HCT116 (cell line): Measurements from ENCODE around the gene TOPBP1. TPM values are rescaled to one million over a fixed set of nuclear protein-coding genes. Genes with fewer than 3 reads are reported as not detected.

Source experiments
- ATAC-seq: fragments of 200-7000 bp; cut with Tn5 transposase; 2 replicates; pipeline ENCODE4 v1.9.1; 2020; ENCODE audit warnings: mild to moderate bottlenecking, moderate library complexity
- BruUV-seq: library from RNA; stranded (reverse); fragments of 400-500 nt; replicated peaks from 2 replicates; lab custom pipeline; 2021; lab: Mats Ljungman, UMichigan
- CTCF ChIA-PET: fragments of 300-600 bp; sonication (Branson Sonifier 250); formaldehyde crosslinking; loops from one replicate; lab custom pipeline; 2021; ENCODE audit warnings: antibody characterized with exemption; lab: Charles Lee
- POLR2A ChIA-PET: fragments of 300-600, 350-600 bp; sonication (Branson Sonifier 250); formaldehyde crosslinking; loops from one replicate; lab custom pipeline; 2021; ENCODE audit warnings: antibody characterized with exemption; lab: Charles Lee
- RAD21 ChIA-PET, 2 experiments: fragments of 300-600 bp; sonication (Branson Sonifier 250); formaldehyde crosslinking; loops; one replicate each; lab custom pipeline; 2023; ENCODE audit warnings: low total read pairs in 2 of 2; ENCODE audit not compliant: uncharacterized antibody in 2 of 2, unreplicated experiment in 2 of 2, low non-redundant PET in 1 of 2; lab: Charles Lee
- DNase-seq: peaks from one replicate; pipeline ENCODE4 v3.0.0-alpha.2; 2010; ENCODE audit warnings: low read depth, low spot score
- H2AFZ ChIP-seq: fragments of 200-600 bp; shearing (Covaris generic), sonication (generic); 2 replicates; pipeline ENCODE4 v1.6.1; 2017; ENCODE audit warnings: low read depth, mixed run types, mixed read lengths, antibody characterized with exemption, low read length; ENCODE audit not compliant: poor library complexity, severe bottlenecking
- H3K27ac ChIP-seq: 2 replicates; pipeline ENCODE4 v1.5.1; 2012; ENCODE audit warnings: low read depth, low read length
- H3K27me3 ChIP-seq: fragments of 200-600 bp; sonication (generic); 2 replicates; pipeline ENCODE4 v1.6.1; 2016; ENCODE audit warnings: mixed run types, low read length, mixed read lengths; ENCODE audit not compliant: insufficient read depth
- H3K36me3 ChIP-seq, 2 experiments: fragments of 200-500 bp in 1 of 2; fragments of 200-600 bp in 1 of 2; sonication (Bioruptor generic) in 1 of 2; sonication (generic) in 1 of 2; 2 replicates each; pipeline versions ENCODE4 v1.5.1 to v1.6.1; 2014 to 2016; ENCODE audit warnings: low read length in 2 of 2, inconsistent platforms in 1 of 2, mixed read lengths in 1 of 2, mixed run types in 1 of 2; ENCODE audit not compliant: insufficient read depth in 2 of 2, control insufficient read depth in 1 of 2
- H3K4me1 ChIP-seq, 2 experiments: fragments of 200-600 bp in 1 of 2; sonication (generic) in 1 of 2; 2 replicates each; pipeline versions ENCODE4 v1.5.1 to v1.6.1; 2012 to 2017; ENCODE audit warnings: low read length in 2 of 2, inconsistent platforms in 1 of 2, mild to moderate bottlenecking in 1 of 2, mixed read lengths in 1 of 2, mixed run types in 1 of 2, moderate library complexity in 1 of 2; ENCODE audit not compliant: insufficient read depth in 2 of 2, control insufficient read depth in 1 of 2
- H3K4me2 ChIP-seq: fragments of 200-600 bp; sonication (generic); 2 replicates; pipeline ENCODE4 v1.6.1; 2017; ENCODE audit warnings: mixed run types, low read length, mixed read lengths
- H3K4me3 ChIP-seq, 2 experiments: fragments of 200-600 bp in 1 of 2; sonication (generic) in 1 of 2; replicated peaks in 1 of 2; 2 replicates each; pipeline ENCODE4 v1.5.1; 2011 to 2016; ENCODE audit warnings: low read length in 2 of 2, control low read depth in 1 of 2, low read depth in 1 of 2, mild to moderate bottlenecking in 1 of 2, mixed read lengths in 1 of 2, mixed run types in 1 of 2
- H3K79me2 ChIP-seq: fragments of 200-600 bp; sonication (generic); 2 replicates; pipeline ENCODE4 v1.6.1; 2017; ENCODE audit warnings: mild to moderate bottlenecking, mixed run types, low read length, moderate library complexity, mixed read lengths; ENCODE audit not compliant: insufficient read depth
- H3K9ac ChIP-seq: fragments of 200-600 bp; sonication (generic); 2 replicates; pipeline ENCODE4 v1.6.1; 2016; ENCODE audit warnings: low read length, mixed read lengths
- H3K9me2 ChIP-seq: fragments of 200-600 bp; sonication (generic), shearing (Covaris generic); 2 replicates; pipeline ENCODE4 v1.6.1; 2017; ENCODE audit warnings: mixed run types, mild to moderate bottlenecking, moderate library complexity; ENCODE audit not compliant: insufficient read depth
- H3K9me3 ChIP-seq, 2 experiments: fragments of 200-500 bp in 1 of 2; fragments of 200-600 bp in 1 of 2; sonication (Bioruptor generic) in 1 of 2; sonication (generic) in 1 of 2; 2 replicates each; pipeline ENCODE4 v1.6.1; 2014 to 2017; ENCODE audit warnings: low read length in 2 of 2, mixed read lengths in 2 of 2, inconsistent platforms in 1 of 2, low read depth in 1 of 2, mild to moderate bottlenecking in 1 of 2, mixed run types in 1 of 2, moderate library complexity in 1 of 2; ENCODE audit not compliant: control insufficient read depth in 1 of 2, insufficient read depth in 1 of 2
- H4K20me1 ChIP-seq: fragments of 200-600 bp; sonication (generic), shearing (Covaris generic); 2 replicates; pipeline ENCODE4 v1.6.1; 2017; ENCODE audit warnings: mixed run types, mild to moderate bottlenecking, moderate library complexity; ENCODE audit not compliant: insufficient read depth
- CBX3 ChIP-seq: IDR thresholded peaks from 2 replicates; pipeline ENCODE4 v1.6.1; 2012; ENCODE audit warnings: low read depth
- CEBPB ChIP-seq: IDR thresholded peaks from 2 replicates; pipeline ENCODE4 v1.6.1; 2012; ENCODE audit warnings: low read depth
- EGR1 ChIP-seq: IDR thresholded peaks from 2 replicates; pipeline ENCODE4 v1.6.1; 2012; ENCODE audit warnings: low read depth
- ELF1 ChIP-seq: IDR thresholded peaks from 2 replicates; pipeline ENCODE4 v1.6.1; 2012; ENCODE audit warnings: low read depth, borderline replicate concordance
- EZH2 ChIP-seq: fragments of 200-600 bp; sonication (generic); IDR thresholded peaks from 2 replicates; pipeline ENCODE4 v1.6.1; 2017; ENCODE audit warnings: antibody characterized with exemption, mixed run types
- JUND ChIP-seq: IDR thresholded peaks from 2 replicates; pipeline ENCODE4 v1.6.1; 2012
- POLR2AphosphoS5 ChIP-seq: IDR thresholded peaks from 2 replicates; pipeline ENCODE4 v1.6.1; 2011; ENCODE audit warnings: mild to moderate bottlenecking, low read depth, low read length, moderate library complexity
- SIN3A ChIP-seq: IDR thresholded peaks from 2 replicates; pipeline ENCODE4 v1.6.1; 2012; ENCODE audit warnings: low read depth
- SP1 ChIP-seq: IDR thresholded peaks from 2 replicates; pipeline ENCODE4 v1.6.1; 2012; ENCODE audit warnings: low read depth
- SRF ChIP-seq: IDR thresholded peaks from 2 replicates; pipeline ENCODE4 v1.6.1; 2012; ENCODE audit warnings: low read depth
- YY1 ChIP-seq: IDR thresholded peaks from 2 replicates; pipeline ENCODE4 v1.6.1; 2011; ENCODE audit warnings: low read length, low read depth, moderate library complexity, mild to moderate bottlenecking; ENCODE audit not compliant: insufficient replicate concordance; ENCODE audit errors: extremely low read depth
- ZFX ChIP-seq: fragments of 450-650 bp; IDR thresholded peaks from 2 replicates; pipeline ENCODE4 v1.6.1; 2017
- intact Hi-C: fragments of 100-400 bp; cut with micrococcal nuclease; formaldehyde crosslinking; loops from 2 replicates; pipeline ENCODE4 v1.10.0; 2022
- total RNA-seq: library from RNA; stranded (reverse); gene quantifications from one replicate; pipeline ENCODE4 v1.2.1, GENCODE V29; 2021; ENCODE audit not compliant: unreplicated experiment
- TF ChIP-seq, protein P1 (sequence below): IDR thresholded peaks from 2 replicates; pipeline ENCODE4 v1.6.1; 2012; ENCODE audit warnings: low read depth
- TF ChIP-seq, protein P2 (sequence below), 3 experiments: fragments of 200-600 bp in 1 of 3; sonication (generic) in 1 of 3; IDR thresholded peaks in 2 of 3; conservative IDR thresholded peaks in 1 of 3; 2 replicates each; pipeline ENCODE4 v1.5.1; 2012 to 2017; ENCODE audit warnings: low read depth in 2 of 3, low read length in 2 of 3, antibody characterized with exemption in 1 of 3, borderline replicate concordance in 1 of 3, control low read depth in 1 of 3, mild to moderate bottlenecking in 1 of 3, mixed read lengths in 1 of 3, mixed run types in 1 of 3, moderate library complexity in 1 of 3; ENCODE audit not compliant: insufficient read depth in 1 of 3

The TOPBP1 gene
- total RNA-seq, 1 experiment from 2014 or later: 42.2 TPM

DNA sequence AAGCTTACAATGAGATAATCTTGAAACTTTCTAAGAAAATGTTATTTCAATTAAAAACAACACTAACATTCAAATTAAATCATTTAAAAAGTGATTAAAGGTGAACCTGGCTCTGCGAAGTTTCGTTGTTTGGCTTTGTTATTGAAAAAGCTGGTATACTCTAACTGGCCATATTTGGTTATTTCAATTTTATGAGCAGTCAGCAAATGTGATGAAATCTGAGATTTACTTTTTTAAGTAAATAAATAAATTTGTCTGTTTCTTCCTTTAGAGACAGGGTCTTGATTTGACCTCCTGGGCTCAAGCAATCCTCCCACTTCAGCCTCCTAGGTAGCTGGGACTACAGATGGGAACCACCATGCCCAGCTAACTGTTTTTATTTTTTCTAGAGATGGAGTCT, 50.2 kb downstream of the TOPBP1 start:
- no TSS peak for BruUV-seq
- peaks cover 34 to 50% of the 10 kb centered on the region in 2 experiments for H3K36me3 ChIP-seq

More for the DNA sequence above, 50.2 kb downstream of the TOPBP1 start:
- H3K9me3 ChIP-seq: no peaks in the 10 kb centered on the region
- H3K9me2 ChIP-seq: no peaks in the 10 kb centered on the region
- no peaks in the 10 kb centered on the region for H3K4me1 ChIP-seq
- no peak overlapping the region for H3K27ac ChIP-seq
- ChIA-PET POLR2A (no interaction called here), CTCF (no interaction called here), RAD21 (no interaction called here)
- no peak overlapping the region for H3K4me3 ChIP-seq
- no peaks in the 10 kb centered on the region for H3K79me2 ChIP-seq
- intact Hi-C loops: no loop called here
- H4K20me1 ChIP-seq: no peaks in the 10 kb centered on the region
- no peak for DNase-seq
- TF ChIP-seq ZFX (no peak), SIN3A (no peak), SP1 (no peak), POLR2AphosphoS5 (no peak), CBX3 (no peak), ELF1 (no peak), EZH2 (no peak), EGR1 (no peak), JUND (no peak), CEBPB (no peak), SRF (no peak), YY1 (no peak)
- TF ChIP-seq, protein P1, sequence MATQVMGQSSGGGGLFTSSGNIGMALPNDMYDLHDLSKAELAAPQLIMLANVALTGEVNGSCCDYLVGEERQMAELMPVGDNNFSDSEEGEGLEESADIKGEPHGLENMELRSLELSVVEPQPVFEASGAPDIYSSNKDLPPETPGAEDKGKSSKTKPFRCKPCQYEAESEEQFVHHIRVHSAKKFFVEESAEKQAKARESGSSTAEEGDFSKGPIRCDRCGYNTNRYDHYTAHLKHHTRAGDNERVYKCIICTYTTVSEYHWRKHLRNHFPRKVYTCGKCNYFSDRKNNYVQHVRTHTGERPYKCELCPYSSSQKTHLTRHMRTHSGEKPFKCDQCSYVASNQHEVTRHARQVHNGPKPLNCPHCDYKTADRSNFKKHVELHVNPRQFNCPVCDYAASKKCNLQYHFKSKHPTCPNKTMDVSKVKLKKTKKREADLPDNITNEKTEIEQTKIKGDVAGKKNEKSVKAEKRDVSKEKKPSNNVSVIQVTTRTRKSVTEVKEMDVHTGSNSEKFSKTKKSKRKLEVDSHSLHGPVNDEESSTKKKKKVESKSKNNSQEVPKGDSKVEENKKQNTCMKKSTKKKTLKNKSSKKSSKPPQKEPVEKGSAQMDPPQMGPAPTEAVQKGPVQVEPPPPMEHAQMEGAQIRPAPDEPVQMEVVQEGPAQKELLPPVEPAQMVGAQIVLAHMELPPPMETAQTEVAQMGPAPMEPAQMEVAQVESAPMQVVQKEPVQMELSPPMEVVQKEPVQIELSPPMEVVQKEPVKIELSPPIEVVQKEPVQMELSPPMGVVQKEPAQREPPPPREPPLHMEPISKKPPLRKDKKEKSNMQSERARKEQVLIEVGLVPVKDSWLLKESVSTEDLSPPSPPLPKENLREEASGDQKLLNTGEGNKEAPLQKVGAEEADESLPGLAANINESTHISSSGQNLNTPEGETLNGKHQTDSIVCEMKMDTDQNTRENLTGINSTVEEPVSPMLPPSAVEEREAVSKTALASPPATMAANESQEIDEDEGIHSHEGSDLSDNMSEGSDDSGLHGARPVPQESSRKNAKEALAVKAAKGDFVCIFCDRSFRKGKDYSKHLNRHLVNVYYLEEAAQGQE: no peak
- TF ChIP-seq, protein P2, sequence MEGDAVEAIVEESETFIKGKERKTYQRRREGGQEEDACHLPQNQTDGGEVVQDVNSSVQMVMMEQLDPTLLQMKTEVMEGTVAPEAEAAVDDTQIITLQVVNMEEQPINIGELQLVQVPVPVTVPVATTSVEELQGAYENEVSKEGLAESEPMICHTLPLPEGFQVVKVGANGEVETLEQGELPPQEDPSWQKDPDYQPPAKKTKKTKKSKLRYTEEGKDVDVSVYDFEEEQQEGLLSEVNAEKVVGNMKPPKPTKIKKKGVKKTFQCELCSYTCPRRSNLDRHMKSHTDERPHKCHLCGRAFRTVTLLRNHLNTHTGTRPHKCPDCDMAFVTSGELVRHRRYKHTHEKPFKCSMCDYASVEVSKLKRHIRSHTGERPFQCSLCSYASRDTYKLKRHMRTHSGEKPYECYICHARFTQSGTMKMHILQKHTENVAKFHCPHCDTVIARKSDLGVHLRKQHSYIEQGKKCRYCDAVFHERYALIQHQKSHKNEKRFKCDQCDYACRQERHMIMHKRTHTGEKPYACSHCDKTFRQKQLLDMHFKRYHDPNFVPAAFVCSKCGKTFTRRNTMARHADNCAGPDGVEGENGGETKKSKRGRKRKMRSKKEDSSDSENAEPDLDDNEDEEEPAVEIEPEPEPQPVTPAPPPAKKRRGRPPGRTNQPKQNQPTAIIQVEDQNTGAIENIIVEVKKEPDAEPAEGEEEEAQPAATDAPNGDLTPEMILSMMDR (IDR thresholded peaks at IDR 0.05 in 2 of 3, conservative IDR thresholded peaks at IDR 0.05 in 1 of 3; ENCODE audit: borderline replicate concordance in 1 of 3, insufficient read depth in 1 of 3, low read depth in 2 of 3, low read length in 2 of 3): no peak
- no peak overlapping the region for H3K9ac ChIP-seq
- no peaks in the 10 kb centered on the region for H3K27me3 ChIP-seq
- H3K4me2 ChIP-seq: no peak overlapping the region
- no peak overlapping the region for H2AFZ ChIP-seq
- no peak for ATAC-seq
